Nephron progenitor cell (in vitro differentiated cells): ENCODE data around the gene KLC1.
A peak's percentile ranks its signal among the peaks of the same experiment; 100 is the strongest.

ENCODE experiments used
- DNase-seq: peaks from one replicate; pipeline ENCODE4 v3.0.0; 2021
- H3K27ac Mint-ChIP-seq: 2 replicates; pipeline ENCODE4 v1.8.0; 2021; ENCODE audit warnings: mild to moderate bottlenecking, moderate library complexity, mixed read lengths
- H3K27me3 Mint-ChIP-seq: 2 replicates; pipeline ENCODE4 v1.8.0; 2021; ENCODE audit warnings: mild to moderate bottlenecking, low read depth, mixed read lengths; ENCODE audit not compliant: poor library complexity
- H3K36me3 Mint-ChIP-seq: 2 replicates; pipeline ENCODE4 v1.8.0; 2021; ENCODE audit warnings: low read depth, mixed read lengths
- H3K4me1 Mint-ChIP-seq: 2 replicates; pipeline ENCODE4 v1.8.0; 2021; ENCODE audit warnings: mixed read lengths
- H3K4me3 Mint-ChIP-seq: 2 replicates; pipeline ENCODE4 v1.8.0; 2021; ENCODE audit warnings: mild to moderate bottlenecking, moderate library complexity, mixed read lengths
- H3K9me3 Mint-ChIP-seq: 2 replicates; pipeline ENCODE4 v1.8.0; 2021; ENCODE audit warnings: mild to moderate bottlenecking, moderate library complexity, mixed read lengths
- TF ChIP-seq, protein P1 (sequence below): fragments of 200-600 bp; sonication (generic); IDR thresholded peaks from 2 replicates; pipeline ENCODE4 v1.5.0; 2021; ENCODE audit warnings: antibody characterized with exemption

Gene KLC1

GRCh38 chr14:103715052-103716000 is 86.3 kb downstream of the KLC1 start, which contains the start of the genes XRCC3 and ZFYVE21:
XRCC3 (minus strand) TSS chr14:103715451; CDS start chr14:103711087, 4,364 bp downstream.
ZFYVE21 (plus strand) TSS chr14:103715810; CDS start chr14:103715842, 32 bp downstream.
- peak; percentile 99 for DNase-seq
- TF ChIP-seq, protein P1, sequence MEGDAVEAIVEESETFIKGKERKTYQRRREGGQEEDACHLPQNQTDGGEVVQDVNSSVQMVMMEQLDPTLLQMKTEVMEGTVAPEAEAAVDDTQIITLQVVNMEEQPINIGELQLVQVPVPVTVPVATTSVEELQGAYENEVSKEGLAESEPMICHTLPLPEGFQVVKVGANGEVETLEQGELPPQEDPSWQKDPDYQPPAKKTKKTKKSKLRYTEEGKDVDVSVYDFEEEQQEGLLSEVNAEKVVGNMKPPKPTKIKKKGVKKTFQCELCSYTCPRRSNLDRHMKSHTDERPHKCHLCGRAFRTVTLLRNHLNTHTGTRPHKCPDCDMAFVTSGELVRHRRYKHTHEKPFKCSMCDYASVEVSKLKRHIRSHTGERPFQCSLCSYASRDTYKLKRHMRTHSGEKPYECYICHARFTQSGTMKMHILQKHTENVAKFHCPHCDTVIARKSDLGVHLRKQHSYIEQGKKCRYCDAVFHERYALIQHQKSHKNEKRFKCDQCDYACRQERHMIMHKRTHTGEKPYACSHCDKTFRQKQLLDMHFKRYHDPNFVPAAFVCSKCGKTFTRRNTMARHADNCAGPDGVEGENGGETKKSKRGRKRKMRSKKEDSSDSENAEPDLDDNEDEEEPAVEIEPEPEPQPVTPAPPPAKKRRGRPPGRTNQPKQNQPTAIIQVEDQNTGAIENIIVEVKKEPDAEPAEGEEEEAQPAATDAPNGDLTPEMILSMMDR = no peak
- H3K27ac Mint-ChIP-seq = peak within 1 kb of the TSS; percentile 89
- H3K36me3 Mint-ChIP-seq = peaks cover 18% of the 10 kb centered on the region
- peaks cover 69% of the 10 kb centered on the region for H3K4me1 Mint-ChIP-seq
- peak within 1 kb of the TSS; percentile 87 for H3K4me3 Mint-ChIP-seq
- no peaks in the 10 kb centered on the region for H3K9me3 Mint-ChIP-seq
- H3K27me3 Mint-ChIP-seq = no peaks in the 10 kb centered on the region

- peaks cover 13% of the 10 kb centered on the region for H3K36me3 Mint-ChIP-seq
- H3K27me3 Mint-ChIP-seq = no peaks in the 10 kb centered on the region
- H3K4me1 Mint-ChIP-seq = peaks cover 70% of the 10 kb centered on the region
- no peak for DNase-seq
- H3K27ac Mint-ChIP-seq = no peak overlapping the region
- TF ChIP-seq, protein P1 = no peak
- no peaks in the 10 kb centered on the region for H3K9me3 Mint-ChIP-seq
- H3K4me3 Mint-ChIP-seq = peak overlapping the region; percentile 83
Measured at GRCh38 chr14:103716091-103716801, 87.2 kb downstream of the KLC1 start.

GRCh38 chr14:103716899-103717411 is 87.9 kb downstream of the KLC1 start:
- DNase-seq = no peak
- TF ChIP-seq, protein P1 = no peak
- Mint-ChIP-seq H3K4me1 (peaks cover 70% of the 10 kb centered on the region), H3K9me3 (no peaks in the 10 kb centered on the region), H3K36me3 (peaks cover 13% of the 10 kb centered on the region), H3K27me3 (no peaks in the 10 kb centered on the region), H3K4me3 (peak overlapping the region; percentile 83), H3K27ac (peak overlapping the region; percentile 64)

GRCh38 chr14:103718572-103718971 is 89.6 kb downstream of the KLC1 start:
- H3K4me3 Mint-ChIP-seq = peak overlapping the region; percentile 83
- TF ChIP-seq, protein P1 = no peak
- H3K4me1 Mint-ChIP-seq = peaks cover 63% of the 10 kb centered on the region
- H3K27me3 Mint-ChIP-seq = no peaks in the 10 kb centered on the region
- H3K27ac Mint-ChIP-seq = peak overlapping the region; percentile 43
- no peaks in the 10 kb centered on the region for H3K9me3 Mint-ChIP-seq
- DNase-seq = peak; percentile 33
- peaks cover 13% of the 10 kb centered on the region for H3K36me3 Mint-ChIP-seq

DNA sequence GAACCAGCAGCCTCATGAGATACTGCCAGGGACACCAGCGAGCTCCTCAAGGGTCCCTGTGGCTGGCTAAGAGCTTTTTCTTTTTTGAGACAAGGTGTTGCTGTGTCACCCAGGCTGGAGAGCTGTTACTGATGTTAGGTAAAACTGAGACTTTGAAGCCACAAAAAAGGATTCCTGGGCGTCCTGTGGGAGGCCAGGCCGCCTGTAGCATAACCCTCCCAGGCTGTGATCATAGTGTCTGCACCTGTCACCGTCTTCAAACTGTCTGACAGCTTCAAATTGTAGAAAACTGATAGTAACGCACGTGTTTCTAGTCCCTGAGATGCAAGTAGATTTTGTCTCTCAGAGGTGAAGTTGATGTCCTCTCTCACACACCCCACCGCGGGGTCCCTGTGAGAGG is 90.7 kb downstream of the KLC1 start:
- DNase-seq = no peak
- TF ChIP-seq, protein P1 = no peak
- H3K4me1 Mint-ChIP-seq = peaks cover 59% of the 10 kb centered on the region

More for the DNA sequence above, 90.7 kb downstream of the KLC1 start:
- Mint-ChIP-seq H3K27ac (peak overlapping the region; percentile 15), H3K36me3 (peaks cover 13% of the 10 kb centered on the region), H3K27me3 (no peaks in the 10 kb centered on the region), H3K9me3 (no peaks in the 10 kb centered on the region), H3K4me3 (peak overlapping the region; percentile 37)
